Lower lobe of right lung (tissue), 2 donors: Measurements from ENCODE around the gene HM13. TPM values are rescaled to one million over a fixed set of nuclear protein-coding genes. Genes with fewer than 3 reads are reported as not detected.
"Not testable (repeated sequence)": the region's sequence is repeated elsewhere in the genome, so short reads cannot be mapped to it uniquely, and the experiment has no call there.

Source experiments
- ATAC-seq, 2 donors: fragments of 200-7000 bp; cut with Tn5 transposase; one replicate each; pipeline ENCODE4 v1.9.1; 2020 to 2022; ENCODE audit warnings: mild to moderate bottlenecking in 2 of 2, moderate library complexity in 2 of 2
- DNase-seq: peaks from one replicate; pipeline ENCODE4 v3.0.0-alpha.2; 2020
- H3K27ac ChIP-seq: fragments of 200-600 bp; one replicate; pipeline ENCODE4 v1.8.0; 2022
- H3K27me3 ChIP-seq: fragments of 200-600 bp; one replicate; pipeline ENCODE4 v1.8.0; 2022; ENCODE audit warnings: low read depth
- H3K36me3 ChIP-seq: fragments of 200-600 bp; one replicate; pipeline ENCODE4 v1.8.0; 2022; ENCODE audit warnings: mild to moderate bottlenecking
- H3K4me1 ChIP-seq: fragments of 200-600 bp; one replicate; pipeline ENCODE4 v1.8.0; 2022
- H3K4me3 ChIP-seq: fragments of 200-600 bp; one replicate; pipeline ENCODE4 v1.8.0; 2022; ENCODE audit warnings: mild to moderate bottlenecking
- H3K9me3 ChIP-seq: fragments of 200-600 bp; one replicate; pipeline ENCODE4 v1.8.0; 2022
- CTCF ChIP-seq: fragments of 200-600 bp; IDR thresholded peaks from one replicate; pipeline ENCODE4 v1.8.0; 2022; ENCODE audit warnings: antibody characterized with exemption, mild to moderate bottlenecking
- intact Hi-C: fragments of 100-400 bp; cut with DNase I; formaldehyde crosslinking; loops from one replicate; pipeline ENCODE4 v1.11.0; 2022
- total RNA-seq: library from RNA; stranded (reverse); fragmentation: NEBNext Ultra II Directional; extraction: Animal tissue kit (Norgen Biotek cat#: 25700); gene quantifications from one replicate; pipeline ENCODE4 v1.2.1, GENCODE V29; 2021
- donor health status: DM: no; HTN: yes; CAD: no; lungs with severe emphysema.

The HM13 gene
- total RNA-seq, 1 donor from 2014 or later, result 134 TPM

GRCh38 chr20:31594558-31595379, 80.5 kb downstream of the HM13 start:
- Histone ChIP-seq H3K36me3 (no peaks in the 10 kb centered on the region), H3K27me3 (no peaks in the 10 kb centered on the region), H3K4me3 (no peak overlapping the region), H3K4me1 (peaks cover 40% of the 10 kb centered on the region), H3K9me3 (no peaks in the 10 kb centered on the region), H3K27ac (peak overlapping the region; percentile 89)
- TF ChIP-seq CTCF, result no peak
- DNase-seq (peak; percentile 55), ATAC-seq (peak in 1 of 2 donors; percentile 22)
- intact Hi-C loops, result no loop called here

- intact Hi-C loops, result no loop called here
- no peak for TF ChIP-seq CTCF
- H3K4me3 ChIP-seq, result no peak overlapping the region
- H3K27ac ChIP-seq, result peak overlapping the region; percentile 89
- no peaks in the 10 kb centered on the region for H3K27me3 ChIP-seq
- no peak for DNase-seq
- H3K9me3 ChIP-seq, result no peaks in the 10 kb centered on the region
- H3K4me1 ChIP-seq, result peaks cover 40% of the 10 kb centered on the region
- ATAC-seq, result no peak
- H3K36me3 ChIP-seq, result no peaks in the 10 kb centered on the region
These were observed 81.1 kb downstream of the HM13 start for GRCh38 chr20:31595380-31595653.

GRCh38 chr20:31595654-31596411, 81.6 kb downstream of the HM13 start:
- DNase-seq (peak; percentile 90), ATAC-seq (peak; percentile 91 to 93)
- Histone ChIP-seq H3K27ac (peak overlapping the region; percentile 89), H3K27me3 (no peaks in the 10 kb centered on the region), H3K9me3 (no peaks in the 10 kb centered on the region), H3K36me3 (no peaks in the 10 kb centered on the region), H3K4me3 (no peak overlapping the region), H3K4me1 (peaks cover 40% of the 10 kb centered on the region)
- TF ChIP-seq CTCF, result no peak
- intact Hi-C loops, result no loop called here

GRCh38 chr20:31596412-31596715, 82.1 kb downstream of the HM13 start:
- Histone ChIP-seq H3K27ac (peak overlapping the region; percentile 89), H3K4me1 (peaks cover 40% of the 10 kb centered on the region)
- H3K27me3 ChIP-seq, ATAC-seq, H3K36me3 ChIP-seq, DNase-seq, intact Hi-C loops, H3K4me3 ChIP-seq, H3K9me3 ChIP-seq: not testable (repeated sequence)

GRCh38 chr20:31596831-31597480, 82.7 kb downstream of the HM13 start:
- H3K9me3 ChIP-seq, result no peaks in the 10 kb centered on the region
- H3K27ac ChIP-seq, result peak overlapping the region; percentile 89
- peak in 1 of 2 donors; percentile 48 for ATAC-seq
- H3K27me3 ChIP-seq, result no peaks in the 10 kb centered on the region
- intact Hi-C loops, result no loop called here
- DNase-seq, result no peak
- TF ChIP-seq CTCF, result no peak
- no peak overlapping the region for H3K4me3 ChIP-seq
- no peaks in the 10 kb centered on the region for H3K36me3 ChIP-seq
- peaks cover 41% of the 10 kb centered on the region for H3K4me1 ChIP-seq

- peaks cover 46% of the 10 kb centered on the region for H3K4me1 ChIP-seq
- no peak for TF ChIP-seq CTCF
- H3K27ac ChIP-seq, result peak overlapping the region; percentile 89
- intact Hi-C loops, result no loop called here
- no peaks in the 10 kb centered on the region for H3K27me3 ChIP-seq
- H3K9me3 ChIP-seq, result no peaks in the 10 kb centered on the region
- ATAC-seq (no peak), DNase-seq (no peak)
- H3K4me3 ChIP-seq, result no peak overlapping the region
- no peaks in the 10 kb centered on the region for H3K36me3 ChIP-seq
These were observed 83.2 kb downstream of the HM13 start for GRCh38 chr20:31597481-31597855.
